Common myeloid progenitor, CD34-positive (primary cell): ENCODE data around the gene TMEM233.

Experiments
- CTCF ChIA-PET: fragments of 350-600 bp; sonication (Branson Sonifier 250); formaldehyde crosslinking; loops from one replicate; lab custom pipeline; 2021; ENCODE audit warnings: antibody characterized with exemption; lab: Charles Lee
- POLR2A ChIA-PET: fragments of 350-600 bp; sonication (Branson Sonifier 250); formaldehyde crosslinking; loops from one replicate; lab custom pipeline; 2021; ENCODE audit warnings: antibody characterized with exemption; lab: Charles Lee
- DNase-seq, 3 donors: peaks; one replicate each; pipeline versions ENCODE4 v3.0.0 to v3.0.0-alpha.2; 2013
- H3K27ac ChIP-seq, 2 experiments: 1 replicate in 1 of 2; 2 replicates in 1 of 2; pipeline ENCODE4 v1.7.0; 2013; ENCODE audit warnings: inconsistent platforms in 2 of 2, low read length in 2 of 2, mild to moderate bottlenecking in 2 of 2, low read depth in 1 of 2, moderate library complexity in 1 of 2; ENCODE audit not compliant: severe bottlenecking in 2 of 2, insufficient read depth in 1 of 2, poor library complexity in 1 of 2
- H3K27me3 ChIP-seq, 5 experiments: replicated peaks in 2 of 5; 1 replicate in 3 of 5; 2 replicates in 2 of 5; pipeline versions ENCODE4 v1.6.1 to v1.7.0; 2013; ENCODE audit warnings: low read length in 4 of 5, mild to moderate bottlenecking in 2 of 5, moderate library complexity in 2 of 5, inconsistent platforms in 1 of 5; ENCODE audit not compliant: insufficient read depth in 5 of 5, control insufficient read depth in 4 of 5
- H3K36me3 ChIP-seq, 4 experiments: 1 replicate in 2 of 4; 2 replicates in 2 of 4; pipeline versions ENCODE4 v1.6.1 to v1.7.0; 2013; ENCODE audit warnings: low read length in 3 of 4, control low read depth in 1 of 4, mild to moderate bottlenecking in 1 of 4; ENCODE audit not compliant: control insufficient read depth in 4 of 4, insufficient read depth in 4 of 4
- H3K4me1 ChIP-seq, 4 experiments: 1 replicate in 3 of 4; 2 replicates in 1 of 4; pipeline versions ENCODE4 v1.6.1 to v1.7.1; 2013; ENCODE audit warnings: low read length in 3 of 4, mild to moderate bottlenecking in 3 of 4, control low read depth in 1 of 4, inconsistent platforms in 1 of 4, moderate library complexity in 1 of 4; ENCODE audit not compliant: control insufficient read depth in 4 of 4, insufficient read depth in 4 of 4; ENCODE audit errors: control extremely low read depth in 1 of 4
- H3K4me3 ChIP-seq, 7 experiments: 1 replicate in 4 of 7; 2 replicates in 3 of 7; pipeline versions ENCODE4 v1.5.1 to v1.7.0; 2013; ENCODE audit warnings: mild to moderate bottlenecking in 7 of 7, low read length in 6 of 7, moderate library complexity in 6 of 7, inconsistent platforms in 2 of 7, low read depth in 2 of 7, control low read depth in 1 of 7; ENCODE audit not compliant: insufficient read depth in 4 of 7, control insufficient read depth in 1 of 7; ENCODE audit errors: extremely low read depth in 1 of 7
- H3K9me3 ChIP-seq, 5 experiments: 1 replicate in 4 of 5; 2 replicates in 1 of 5; pipeline versions ENCODE4 v1.6.1 to v1.7.1; 2013; ENCODE audit warnings: low read length in 4 of 5, mild to moderate bottlenecking in 2 of 5, inconsistent platforms in 1 of 5, low read depth in 1 of 5, moderate library complexity in 1 of 5; ENCODE audit not compliant: control insufficient read depth in 4 of 5, insufficient read depth in 2 of 5; ENCODE audit errors: control extremely low read depth in 1 of 5
- WGBS: methylation state at CpG from one replicate; pipeline ENCODE4 v1.1.5; 2013; ENCODE audit not compliant: insufficient coverage; 5-methylcytosine and 5-hydroxymethylcytosine counted together

The TMEM233 gene

GRCh38 chr12:119678459-119678858 lies 84.9 kb downstream of the TMEM233 start:
- POLR2A ChIA-PET: no interaction called here
- H3K9me3 ChIP-seq: no peaks in the 10 kb centered on the region
- H3K4me1 ChIP-seq: peaks cover 12 to 15% (median 12%) of the 10 kb centered on the region in 4 experiments
- H3K27me3 ChIP-seq: no peaks in the 10 kb centered on the region
- peaks cover 22 to 87% (median 67%) of the 10 kb centered on the region in 4 experiments for H3K36me3 ChIP-seq
- DNase-seq: no peak
- CTCF ChIA-PET: interaction anchor here (1.7 kb wide), 1 partner anchor 10 kb away, joined by 5 read pairs; the partner anchor contains the start of gene PRKAB1
- 97% methylated on average over 6 of the region's 7 CpGs for WGBS
- no peak overlapping the region for H3K4me3 ChIP-seq
- no peak overlapping the region for H3K27ac ChIP-seq

GRCh38 chr12:119679081-119679480 lies 85.5 kb downstream of the TMEM233 start:
- ChIA-PET CTCF (interaction anchor here (1.2 to 1.7 kb wide), 2 partner anchors 11 to 13 kb away, joined by 4 to 5 read pairs; partner anchors contain the start of gene PRKAB1), POLR2A (no interaction called here)
- H3K27me3 ChIP-seq: no peaks in the 10 kb centered on the region
- DNase-seq: no peak
- no peak overlapping the region for H3K27ac ChIP-seq
- 98% methylated on average over 5 of the region's 5 CpGs for WGBS
- H3K36me3 ChIP-seq: peaks cover 22 to 81% (median 65%) of the 10 kb centered on the region in 4 experiments
- H3K4me3 ChIP-seq: no peak overlapping the region
- peaks cover 5 to 9% (median 7%) of the 10 kb centered on the region in 4 experiments for H3K4me1 ChIP-seq
- no peaks in the 10 kb centered on the region for H3K9me3 ChIP-seq

DNA sequence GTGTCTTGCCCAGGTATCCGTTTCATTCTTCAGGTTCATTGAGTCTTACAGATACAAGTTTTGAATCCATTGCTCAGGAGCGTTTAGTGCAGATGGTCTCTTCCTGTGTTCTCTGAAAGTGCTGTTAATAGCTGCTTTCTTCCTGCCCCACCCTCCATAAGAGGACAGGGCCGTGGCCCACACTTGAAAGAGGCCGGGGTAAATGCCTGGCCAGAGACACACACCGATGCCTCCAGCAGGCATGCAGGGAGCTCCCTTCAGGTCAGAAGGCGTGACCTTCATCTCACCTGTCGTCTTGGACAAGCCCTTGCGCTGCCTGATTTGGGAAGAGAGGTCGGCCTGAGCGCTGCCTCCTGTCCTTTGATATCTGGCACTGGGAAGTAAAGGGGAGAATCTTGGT lies 85.9 kb downstream of the TMEM233 start:
- Histone ChIP-seq H3K9me3 (no peaks in the 10 kb centered on the region), H3K27ac (no peak overlapping the region), H3K27me3 (no peaks in the 10 kb centered on the region), H3K4me3 (no peak overlapping the region), H3K36me3 (peaks cover 22 to 80% (median 62%) of the 10 kb centered on the region in 4 experiments), H3K4me1 (peaks cover 4 to 8% (median 5%) of the 10 kb centered on the region in 4 experiments)
- ChIA-PET CTCF (interaction anchor here (1.2 kb wide), 1 partner anchor 14 kb away, joined by 4 read pairs; no protein-coding TSS in a partner anchor), POLR2A (no interaction called here)
- 92% methylated on average over 10 of the region's 10 CpGs for WGBS
- DNase-seq: no peak

DNA sequence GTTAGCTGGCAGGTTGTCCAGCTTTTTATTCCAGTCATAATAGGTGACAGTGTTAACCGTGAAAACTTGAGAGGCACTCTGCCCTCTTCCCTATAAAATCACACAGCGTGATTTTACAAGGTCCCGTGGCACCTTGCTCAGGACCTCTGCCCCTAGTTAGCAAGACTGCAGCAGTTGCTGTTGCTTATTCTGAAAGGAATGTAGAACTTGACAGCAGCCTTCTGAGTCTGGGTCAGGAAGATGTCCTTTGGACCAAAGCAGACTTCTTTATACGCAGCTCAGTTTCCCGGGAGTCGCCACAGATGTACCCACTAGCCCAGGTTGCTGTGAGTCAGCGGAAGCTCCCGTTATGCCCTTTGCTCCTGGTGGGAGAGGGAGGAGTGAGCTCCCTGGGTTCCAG lies 87.5 kb downstream of the TMEM233 start:
- H3K9me3 ChIP-seq: no peaks in the 10 kb centered on the region
- DNase-seq: no peak
- no peaks in the 10 kb centered on the region for H3K27me3 ChIP-seq
- H3K36me3 ChIP-seq: peaks cover 19 to 74% (median 49%) of the 10 kb centered on the region in 4 experiments
- peaks cover 4 to 5% (median 4%) of the 10 kb centered on the region in 4 experiments for H3K4me1 ChIP-seq
- H3K27ac ChIP-seq: no peak overlapping the region
- WGBS: 96% methylated on average over 6 of the region's 8 CpGs
- H3K4me3 ChIP-seq: no peak overlapping the region
- POLR2A ChIA-PET: no interaction called here
- CTCF ChIA-PET: interaction anchor here (0.9 to 2.0 kb wide), 6 partner anchors 8 to 19 kb away, joined by 3 to 7 read pairs (median 4); partner anchors contain the start of gene PRKAB1

DNA sequence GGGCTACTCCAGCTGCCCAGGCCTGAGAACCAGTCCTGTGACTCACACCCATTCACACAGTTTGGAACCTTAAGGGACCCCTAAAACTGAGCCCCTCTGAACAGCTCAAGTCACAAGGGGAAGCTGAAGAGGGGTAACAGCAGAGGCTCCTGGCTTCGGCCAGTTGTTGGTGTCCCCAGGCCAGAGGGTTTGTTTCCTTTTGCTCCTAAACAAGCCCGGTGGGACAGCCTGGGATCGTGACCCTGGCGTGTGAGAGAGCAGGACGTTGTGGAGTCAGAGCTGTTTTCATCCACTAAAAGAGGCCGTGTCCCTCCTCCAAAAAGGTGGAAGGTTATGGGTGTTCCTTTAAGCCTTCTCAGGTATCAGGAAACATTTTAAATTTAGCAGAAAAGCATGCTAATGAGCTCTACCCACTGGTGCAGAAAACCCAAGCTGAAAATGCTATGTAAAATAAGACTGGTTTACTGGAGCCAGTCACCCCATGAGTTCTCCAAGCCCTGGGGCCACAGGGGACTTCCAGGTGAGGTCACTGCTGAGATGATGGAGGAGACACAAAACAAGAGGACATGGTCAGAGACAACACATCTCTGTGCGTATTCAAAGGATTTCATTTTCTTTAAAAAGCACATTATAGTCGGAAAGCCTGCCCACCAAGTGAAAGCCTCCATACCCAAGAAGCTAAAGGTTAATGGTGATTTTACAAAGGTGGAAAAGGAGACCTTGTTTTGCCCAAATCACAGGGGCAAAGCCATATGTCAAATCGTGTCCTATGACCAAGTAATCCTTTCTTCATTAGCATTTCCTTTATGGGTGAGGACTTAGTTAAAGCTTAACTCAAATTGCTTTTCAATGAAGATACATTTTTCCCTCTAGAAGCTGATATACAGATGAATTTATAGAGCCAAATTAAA lies 88.4 kb downstream of the TMEM233 start:
- no peak for DNase-seq
- ChIA-PET POLR2A (no interaction called here), CTCF (interaction anchor here (0.9 to 2.0 kb wide), 7 partner anchors 8 to 17 kb away, joined by 3 to 7 read pairs (median 3); partner anchors contain the start of gene PRKAB1)
- Histone ChIP-seq H3K27ac (peak overlapping the region in 1 of 2 experiments; percentile 70), H3K4me3 (no peak overlapping the region), H3K36me3 (peaks cover 16 to 73% (median 45%) of the 10 kb centered on the region in 4 experiments), H3K9me3 (no peaks in the 10 kb centered on the region), H3K27me3 (no peaks in the 10 kb centered on the region), H3K4me1 (peaks cover 4 to 5% (median 4%) of the 10 kb centered on the region in 4 experiments)
- 98% methylated on average over 7 of the region's 9 CpGs for WGBS

- Histone ChIP-seq H3K4me3 (no peak overlapping the region), H3K27me3 (no peaks in the 10 kb centered on the region), H3K4me1 (peaks cover 4 to 5% (median 4%) of the 10 kb centered on the region in 4 experiments), H3K9me3 (no peaks in the 10 kb centered on the region), H3K36me3 (peaks cover 16 to 73% (median 42%) of the 10 kb centered on the region in 4 experiments), H3K27ac (peak overlapping the region in 1 of 2 experiments; percentile 70)
- ChIA-PET CTCF (interaction anchor here (0.9 to 2.0 kb wide), 4 partner anchors 9 to 18 kb away, joined by 3 to 7 read pairs (median 4); no protein-coding TSS in a partner anchor), POLR2A (no interaction called here)
- DNase-seq: peak in 2 of 3 donors; percentile 44 to 53
- 43% methylated on average over 2 of the region's 3 CpGs for WGBS
These were observed 89.2 kb downstream of the TMEM233 start for GRCh38 chr12:119682639-119683252.
